ENCODE measurements around the gene B4GALT1. TPM values are rescaled to one million over a fixed set of nuclear protein-coding genes. Genes with fewer than 3 reads are reported as not detected.

B4GALT1 gene
- total RNA-seq, 1 experiment from 2014 or later: 32.0 TPM

DNA sequence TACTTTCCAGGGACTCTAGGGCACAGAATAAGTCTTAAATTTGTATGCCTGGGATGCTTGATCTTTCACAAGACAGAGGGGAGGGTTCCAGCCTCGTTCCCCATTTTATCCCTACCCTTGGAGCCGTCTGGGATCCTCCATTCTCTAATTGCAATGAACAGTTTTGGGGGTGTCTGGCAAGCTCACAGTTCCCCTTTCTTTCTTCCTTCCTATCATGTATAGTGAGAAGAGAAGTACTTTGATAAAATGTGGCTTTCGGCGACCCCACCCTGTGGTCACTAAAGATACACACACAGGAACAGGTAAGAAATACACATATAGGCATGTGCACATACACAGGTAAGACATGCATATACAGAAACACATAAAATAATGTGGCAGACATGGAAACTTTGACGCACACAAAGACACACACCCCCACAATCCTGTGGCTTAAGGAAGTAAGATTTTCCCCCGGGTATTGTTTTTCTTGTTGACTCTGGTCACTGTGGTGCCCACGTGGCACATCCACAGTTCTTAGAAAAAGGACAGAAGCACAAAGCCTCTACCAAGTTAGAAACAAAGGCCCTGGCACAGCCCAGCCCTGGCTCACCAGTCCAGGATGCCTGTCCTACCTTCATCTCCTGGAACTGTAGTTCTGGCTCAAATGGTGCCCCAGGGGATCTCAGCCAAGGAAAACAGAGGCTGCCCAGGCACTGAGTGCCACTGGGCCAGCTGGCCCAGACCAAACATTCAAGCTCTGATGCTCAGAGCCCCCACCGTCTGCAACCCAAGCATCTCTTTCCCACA lies 84.4 kb downstream of the B4GALT1 start:
- ChIA-PET POLR2A (ENCODE audit: low non-redundant PET) (no interaction called here), CTCF (interaction anchor here (1.1 kb wide), 1 partner anchor 144 kb away, joined by 4 read pairs; no protein-coding TSS in a partner anchor)
- Histone ChIP-seq H3K9me3 (ENCODE audit: low read depth, low read length, poor library complexity, severe bottlenecking) (no peaks in the 10 kb centered on the region), H3K4me1 (ENCODE audit: insufficient read depth, low read length, poor library complexity, severe bottlenecking) (peaks cover 4% of the 10 kb centered on the region), H3K36me3 (ENCODE audit: insufficient read depth, low read length, poor library complexity, severe bottlenecking) (no peaks in the 10 kb centered on the region), H3K27me3 (replicated peaks; ENCODE audit: insufficient read depth, low read depth, low read length, poor library complexity) (no peaks in the 10 kb centered on the region), H3K27ac (ENCODE audit: low read depth, low read length, poor library complexity, severe bottlenecking) (no peak overlapping the region), H3K4me3 (ENCODE audit: low read depth, low read length, poor library complexity, severe bottlenecking) (no peak overlapping the region)
- TF ChIP-seq EZH2 (IDR thresholded peaks at IDR 0.05; ENCODE audit: borderline replicate concordance, low read depth, low read length, poor library complexity, severe bottlenecking): no peak
- TF ChIP-seq, protein P1, sequence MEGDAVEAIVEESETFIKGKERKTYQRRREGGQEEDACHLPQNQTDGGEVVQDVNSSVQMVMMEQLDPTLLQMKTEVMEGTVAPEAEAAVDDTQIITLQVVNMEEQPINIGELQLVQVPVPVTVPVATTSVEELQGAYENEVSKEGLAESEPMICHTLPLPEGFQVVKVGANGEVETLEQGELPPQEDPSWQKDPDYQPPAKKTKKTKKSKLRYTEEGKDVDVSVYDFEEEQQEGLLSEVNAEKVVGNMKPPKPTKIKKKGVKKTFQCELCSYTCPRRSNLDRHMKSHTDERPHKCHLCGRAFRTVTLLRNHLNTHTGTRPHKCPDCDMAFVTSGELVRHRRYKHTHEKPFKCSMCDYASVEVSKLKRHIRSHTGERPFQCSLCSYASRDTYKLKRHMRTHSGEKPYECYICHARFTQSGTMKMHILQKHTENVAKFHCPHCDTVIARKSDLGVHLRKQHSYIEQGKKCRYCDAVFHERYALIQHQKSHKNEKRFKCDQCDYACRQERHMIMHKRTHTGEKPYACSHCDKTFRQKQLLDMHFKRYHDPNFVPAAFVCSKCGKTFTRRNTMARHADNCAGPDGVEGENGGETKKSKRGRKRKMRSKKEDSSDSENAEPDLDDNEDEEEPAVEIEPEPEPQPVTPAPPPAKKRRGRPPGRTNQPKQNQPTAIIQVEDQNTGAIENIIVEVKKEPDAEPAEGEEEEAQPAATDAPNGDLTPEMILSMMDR (conservative IDR thresholded peaks at IDR 0.05; ENCODE audit: low read depth, low read length): no peak
- no TSS peak for BruUV-seq (replicated peaks)
- intact Hi-C loops (cut with micrococcal nuclease; ENCODE audit: unreplicated experiment): no loop called here
- DNase-seq (ENCODE audit: low spot score): no peak

- intact Hi-C loops (cut with micrococcal nuclease; ENCODE audit: unreplicated experiment): no loop called here
- DNase-seq (ENCODE audit: low spot score): no peak
- POLR2A ChIA-PET (ENCODE audit: low non-redundant PET): no interaction called here
Measured at GRCh38 chr9:33082128-33082527, 85.0 kb downstream of the B4GALT1 start.

GRCh38 chr9:33081128-33081851 lies 85.8 kb downstream of the B4GALT1 start:
- intact Hi-C loops (cut with micrococcal nuclease; ENCODE audit: unreplicated experiment): loop anchor here (1.0 to 2.0 kb wide), 2 partner anchors 86 to 144 kb away; partner anchors contain the start of gene B4GALT1
- POLR2A ChIA-PET (ENCODE audit: low non-redundant PET): no interaction called here
- Histone ChIP-seq H3K4me1 (ENCODE audit: insufficient read depth, low read length, poor library complexity, severe bottlenecking) (peaks cover 4% of the 10 kb centered on the region), H3K4me3 (ENCODE audit: low read depth, low read length, poor library complexity, severe bottlenecking) (peak overlapping the region; percentile 30), H3K27me3 (replicated peaks; ENCODE audit: insufficient read depth, low read depth, low read length, poor library complexity) (no peaks in the 10 kb centered on the region), H3K27ac (ENCODE audit: low read depth, low read length, poor library complexity, severe bottlenecking) (no peak overlapping the region), H3K36me3 (ENCODE audit: insufficient read depth, low read length, poor library complexity, severe bottlenecking) (no peaks in the 10 kb centered on the region), H3K9me3 (ENCODE audit: low read depth, low read length, poor library complexity, severe bottlenecking) (no peaks in the 10 kb centered on the region)
- TF ChIP-seq, protein P1 (conservative IDR thresholded peaks at IDR 0.05; ENCODE audit: low read depth, low read length): peak; percentile 88
- TF ChIP-seq EZH2 (IDR thresholded peaks at IDR 0.05; ENCODE audit: borderline replicate concordance, low read depth, low read length, poor library complexity, severe bottlenecking): no peak
- CTCF ChIA-PET: no interaction called here
- DNase-seq (ENCODE audit: low spot score): peak; percentile 93
- no TSS peak for BruUV-seq (replicated peaks)

More at GRCh38 chr9:33082128-33082527, 85.0 kb downstream of the B4GALT1 start:
- no TSS peak for BruUV-seq (replicated peaks)
- TF ChIP-seq, protein P1 (conservative IDR thresholded peaks at IDR 0.05; ENCODE audit: low read depth, low read length): no peak
- no peak for TF ChIP-seq EZH2 (IDR thresholded peaks at IDR 0.05; ENCODE audit: borderline replicate concordance, low read depth, low read length, poor library complexity, severe bottlenecking)
- Histone ChIP-seq H3K9me3 (ENCODE audit: low read depth, low read length, poor library complexity, severe bottlenecking) (no peaks in the 10 kb centered on the region), H3K27me3 (replicated peaks; ENCODE audit: insufficient read depth, low read depth, low read length, poor library complexity) (no peaks in the 10 kb centered on the region), H3K27ac (ENCODE audit: low read depth, low read length, poor library complexity, severe bottlenecking) (no peak overlapping the region), H3K4me3 (ENCODE audit: low read depth, low read length, poor library complexity, severe bottlenecking) (no peak overlapping the region), H3K4me1 (ENCODE audit: insufficient read depth, low read length, poor library complexity, severe bottlenecking) (peaks cover 4% of the 10 kb centered on the region), H3K36me3 (ENCODE audit: insufficient read depth, low read length, poor library complexity, severe bottlenecking) (no peaks in the 10 kb centered on the region)
- CTCF ChIA-PET: interaction anchor here (1.1 kb wide), 1 partner anchor 144 kb away, joined by 4 read pairs; no protein-coding TSS in a partner anchor
